ENCODE measurements around the gene NEBL.

DNA sequence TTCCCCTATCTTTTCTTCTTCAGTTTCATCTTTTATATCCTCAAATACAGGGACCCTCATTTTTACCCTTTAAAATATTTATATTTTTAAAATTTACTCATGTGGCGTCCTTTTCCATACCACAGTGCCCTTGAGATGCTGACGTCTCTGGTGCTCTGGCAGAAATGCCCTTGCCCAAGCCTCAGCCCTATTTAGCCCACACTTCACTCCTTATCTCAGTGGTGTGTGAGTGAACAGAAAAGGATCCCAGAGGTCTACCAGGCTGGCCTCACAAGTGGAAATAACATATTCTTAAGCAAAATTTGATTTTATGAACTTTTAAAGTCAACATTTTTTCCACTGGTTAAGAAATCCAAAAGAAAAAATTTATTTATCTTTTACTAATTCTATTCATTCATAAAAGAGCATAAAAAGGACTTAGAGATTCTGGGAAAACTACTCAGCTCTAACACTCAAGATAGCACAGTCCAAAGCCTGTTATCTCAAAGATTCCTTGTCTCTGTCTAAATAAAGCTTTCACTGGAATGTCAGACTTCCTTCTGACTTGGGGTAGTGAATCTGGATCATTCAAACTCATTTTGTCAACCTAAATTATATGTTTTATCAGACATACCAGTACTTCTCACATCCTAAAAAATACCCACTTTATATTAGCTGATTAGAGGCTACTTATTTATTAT is at the start of gene NEBL:
- no peak for TF ChIP-seq EZH2phosphoT487 (IDR thresholded peaks at IDR 0.05; ENCODE audit: unreplicated experiment)
- TF ChIP-seq, protein P1, sequence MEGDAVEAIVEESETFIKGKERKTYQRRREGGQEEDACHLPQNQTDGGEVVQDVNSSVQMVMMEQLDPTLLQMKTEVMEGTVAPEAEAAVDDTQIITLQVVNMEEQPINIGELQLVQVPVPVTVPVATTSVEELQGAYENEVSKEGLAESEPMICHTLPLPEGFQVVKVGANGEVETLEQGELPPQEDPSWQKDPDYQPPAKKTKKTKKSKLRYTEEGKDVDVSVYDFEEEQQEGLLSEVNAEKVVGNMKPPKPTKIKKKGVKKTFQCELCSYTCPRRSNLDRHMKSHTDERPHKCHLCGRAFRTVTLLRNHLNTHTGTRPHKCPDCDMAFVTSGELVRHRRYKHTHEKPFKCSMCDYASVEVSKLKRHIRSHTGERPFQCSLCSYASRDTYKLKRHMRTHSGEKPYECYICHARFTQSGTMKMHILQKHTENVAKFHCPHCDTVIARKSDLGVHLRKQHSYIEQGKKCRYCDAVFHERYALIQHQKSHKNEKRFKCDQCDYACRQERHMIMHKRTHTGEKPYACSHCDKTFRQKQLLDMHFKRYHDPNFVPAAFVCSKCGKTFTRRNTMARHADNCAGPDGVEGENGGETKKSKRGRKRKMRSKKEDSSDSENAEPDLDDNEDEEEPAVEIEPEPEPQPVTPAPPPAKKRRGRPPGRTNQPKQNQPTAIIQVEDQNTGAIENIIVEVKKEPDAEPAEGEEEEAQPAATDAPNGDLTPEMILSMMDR (conservative IDR thresholded peaks at IDR 0.05; ENCODE audit: low read depth in 2 of 2), result no peak
- no peak for TF ChIP-seq EZH2 (IDR thresholded peaks at IDR 0.05; ENCODE audit: low read depth, unreplicated experiment)
- TF ChIP-seq, protein P2, sequence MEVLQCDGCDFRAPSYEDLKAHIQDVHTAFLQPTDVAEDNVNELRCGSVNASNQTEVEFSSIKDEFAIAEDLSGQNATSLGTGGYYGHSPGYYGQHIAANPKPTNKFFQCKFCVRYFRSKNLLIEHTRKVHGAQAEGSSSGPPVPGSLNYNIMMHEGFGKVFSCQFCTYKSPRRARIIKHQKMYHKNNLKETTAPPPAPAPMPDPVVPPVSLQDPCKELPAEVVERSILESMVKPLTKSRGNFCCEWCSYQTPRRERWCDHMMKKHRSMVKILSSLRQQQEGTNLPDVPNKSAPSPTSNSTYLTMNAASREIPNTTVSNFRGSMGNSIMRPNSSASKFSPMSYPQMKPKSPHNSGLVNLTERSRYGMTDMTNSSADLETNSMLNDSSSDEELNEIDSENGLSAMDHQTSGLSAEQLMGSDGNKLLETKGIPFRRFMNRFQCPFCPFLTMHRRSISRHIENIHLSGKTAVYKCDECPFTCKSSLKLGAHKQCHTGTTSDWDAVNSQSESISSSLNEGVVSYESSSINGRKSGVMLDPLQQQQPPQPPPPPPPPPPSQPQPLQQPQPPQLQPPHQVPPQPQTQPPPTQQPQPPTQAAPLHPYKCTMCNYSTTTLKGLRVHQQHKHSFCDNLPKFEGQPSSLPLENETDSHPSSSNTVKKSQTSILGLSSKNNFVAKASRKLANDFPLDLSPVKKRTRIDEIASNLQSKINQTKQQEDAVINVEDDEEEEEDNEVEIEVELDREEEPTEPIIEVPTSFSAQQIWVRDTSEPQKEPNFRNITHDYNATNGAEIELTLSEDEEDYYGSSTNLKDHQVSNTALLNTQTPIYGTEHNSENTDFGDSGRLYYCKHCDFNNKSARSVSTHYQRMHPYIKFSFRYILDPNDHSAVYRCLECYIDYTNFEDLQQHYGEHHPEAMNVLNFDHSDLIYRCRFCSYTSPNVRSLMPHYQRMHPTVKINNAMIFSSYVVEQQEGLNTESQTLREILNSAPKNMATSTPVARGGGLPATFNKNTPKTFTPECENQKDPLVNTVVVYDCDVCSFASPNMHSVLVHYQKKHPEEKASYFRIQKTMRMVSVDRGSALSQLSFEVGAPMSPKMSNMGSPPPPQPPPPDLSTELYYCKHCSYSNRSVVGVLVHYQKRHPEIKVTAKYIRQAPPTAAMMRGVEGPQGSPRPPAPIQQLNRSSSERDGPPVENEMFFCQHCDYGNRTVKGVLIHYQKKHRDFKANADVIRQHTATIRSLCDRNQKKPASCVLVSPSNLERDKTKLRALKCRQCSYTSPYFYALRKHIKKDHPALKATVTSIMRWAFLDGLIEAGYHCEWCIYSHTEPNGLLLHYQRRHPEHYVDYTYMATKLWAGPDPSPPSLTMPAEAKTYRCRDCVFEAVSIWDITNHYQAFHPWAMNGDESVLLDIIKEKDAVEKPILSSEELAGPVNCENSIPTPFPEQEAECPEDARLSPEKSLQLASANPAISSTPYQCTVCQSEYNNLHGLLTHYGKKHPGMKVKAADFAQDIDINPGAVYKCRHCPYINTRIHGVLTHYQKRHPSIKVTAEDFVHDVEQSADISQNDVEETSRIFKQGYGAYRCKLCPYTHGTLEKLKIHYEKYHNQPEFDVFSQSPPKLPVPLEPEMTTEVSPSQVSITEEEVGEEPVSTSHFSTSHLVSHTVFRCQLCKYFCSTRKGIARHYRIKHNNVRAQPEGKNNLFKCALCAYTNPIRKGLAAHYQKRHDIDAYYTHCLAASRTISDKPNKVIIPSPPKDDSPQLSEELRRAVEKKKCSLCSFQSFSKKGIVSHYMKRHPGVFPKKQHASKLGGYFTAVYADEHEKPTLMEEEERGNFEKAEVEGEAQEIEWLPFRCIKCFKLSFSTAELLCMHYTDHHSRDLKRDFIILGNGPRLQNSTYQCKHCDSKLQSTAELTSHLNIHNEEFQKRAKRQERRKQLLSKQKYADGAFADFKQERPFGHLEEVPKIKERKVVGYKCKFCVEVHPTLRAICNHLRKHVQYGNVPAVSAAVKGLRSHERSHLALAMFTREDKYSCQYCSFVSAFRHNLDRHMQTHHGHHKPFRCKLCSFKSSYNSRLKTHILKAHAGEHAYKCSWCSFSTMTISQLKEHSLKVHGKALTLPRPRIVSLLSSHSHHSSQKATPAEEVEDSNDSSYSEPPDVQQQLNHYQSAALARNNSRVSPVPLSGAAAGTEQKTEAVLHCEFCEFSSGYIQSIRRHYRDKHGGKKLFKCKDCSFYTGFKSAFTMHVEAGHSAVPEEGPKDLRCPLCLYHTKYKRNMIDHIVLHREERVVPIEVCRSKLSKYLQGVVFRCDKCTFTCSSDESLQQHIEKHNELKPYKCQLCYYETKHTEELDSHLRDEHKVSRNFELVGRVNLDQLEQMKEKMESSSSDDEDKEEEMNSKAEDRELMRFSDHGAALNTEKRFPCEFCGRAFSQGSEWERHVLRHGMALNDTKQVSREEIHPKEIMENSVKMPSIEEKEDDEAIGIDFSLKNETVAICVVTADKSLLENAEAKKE (CRISPR knock-in tag; IDR thresholded peaks at IDR 0.05), result no peak
- TF ChIP-seq NANOG (IDR thresholded peaks at IDR 0.05; ENCODE audit: borderline replicate concordance), result no peak
- no peak for TF ChIP-seq POLR2AphosphoS5 (IDR thresholded peaks at IDR 0.05; ENCODE audit: low read depth)
- TF ChIP-seq CREB1 (CRISPR knock-in tag; IDR thresholded peaks at IDR 0.05; ENCODE audit: low read depth), result no peak
- TF ChIP-seq, protein P3, sequence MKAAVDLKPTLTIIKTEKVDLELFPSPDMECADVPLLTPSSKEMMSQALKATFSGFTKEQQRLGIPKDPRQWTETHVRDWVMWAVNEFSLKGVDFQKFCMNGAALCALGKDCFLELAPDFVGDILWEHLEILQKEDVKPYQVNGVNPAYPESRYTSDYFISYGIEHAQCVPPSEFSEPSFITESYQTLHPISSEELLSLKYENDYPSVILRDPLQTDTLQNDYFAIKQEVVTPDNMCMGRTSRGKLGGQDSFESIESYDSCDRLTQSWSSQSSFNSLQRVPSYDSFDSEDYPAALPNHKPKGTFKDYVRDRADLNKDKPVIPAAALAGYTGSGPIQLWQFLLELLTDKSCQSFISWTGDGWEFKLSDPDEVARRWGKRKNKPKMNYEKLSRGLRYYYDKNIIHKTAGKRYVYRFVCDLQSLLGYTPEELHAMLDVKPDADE (IDR thresholded peaks at IDR 0.05), result no peak
- TF ChIP-seq, protein P4, sequence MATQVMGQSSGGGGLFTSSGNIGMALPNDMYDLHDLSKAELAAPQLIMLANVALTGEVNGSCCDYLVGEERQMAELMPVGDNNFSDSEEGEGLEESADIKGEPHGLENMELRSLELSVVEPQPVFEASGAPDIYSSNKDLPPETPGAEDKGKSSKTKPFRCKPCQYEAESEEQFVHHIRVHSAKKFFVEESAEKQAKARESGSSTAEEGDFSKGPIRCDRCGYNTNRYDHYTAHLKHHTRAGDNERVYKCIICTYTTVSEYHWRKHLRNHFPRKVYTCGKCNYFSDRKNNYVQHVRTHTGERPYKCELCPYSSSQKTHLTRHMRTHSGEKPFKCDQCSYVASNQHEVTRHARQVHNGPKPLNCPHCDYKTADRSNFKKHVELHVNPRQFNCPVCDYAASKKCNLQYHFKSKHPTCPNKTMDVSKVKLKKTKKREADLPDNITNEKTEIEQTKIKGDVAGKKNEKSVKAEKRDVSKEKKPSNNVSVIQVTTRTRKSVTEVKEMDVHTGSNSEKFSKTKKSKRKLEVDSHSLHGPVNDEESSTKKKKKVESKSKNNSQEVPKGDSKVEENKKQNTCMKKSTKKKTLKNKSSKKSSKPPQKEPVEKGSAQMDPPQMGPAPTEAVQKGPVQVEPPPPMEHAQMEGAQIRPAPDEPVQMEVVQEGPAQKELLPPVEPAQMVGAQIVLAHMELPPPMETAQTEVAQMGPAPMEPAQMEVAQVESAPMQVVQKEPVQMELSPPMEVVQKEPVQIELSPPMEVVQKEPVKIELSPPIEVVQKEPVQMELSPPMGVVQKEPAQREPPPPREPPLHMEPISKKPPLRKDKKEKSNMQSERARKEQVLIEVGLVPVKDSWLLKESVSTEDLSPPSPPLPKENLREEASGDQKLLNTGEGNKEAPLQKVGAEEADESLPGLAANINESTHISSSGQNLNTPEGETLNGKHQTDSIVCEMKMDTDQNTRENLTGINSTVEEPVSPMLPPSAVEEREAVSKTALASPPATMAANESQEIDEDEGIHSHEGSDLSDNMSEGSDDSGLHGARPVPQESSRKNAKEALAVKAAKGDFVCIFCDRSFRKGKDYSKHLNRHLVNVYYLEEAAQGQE (IDR thresholded peaks at IDR 0.05; ENCODE audit: unreplicated experiment), result no peak
- TF ChIP-seq ZNF331 (CRISPR knock-in tag; IDR thresholded peaks at IDR 0.05; ENCODE audit: low read depth), result no peak
- TF ChIP-seq STAT1 (IDR thresholded peaks at IDR 0.05; ENCODE audit: unreplicated experiment), result no peak
- no peak for TF ChIP-seq JUNB (IDR thresholded peaks at IDR 0.05; ENCODE audit: unreplicated experiment)

Data from GM23338 (cell line).